HG03558 (cell line): Measurements from ENCODE around the gene SORCS2.

ENCODE experiments used
- ATAC-seq: cut with Tn5 transposase; IDR thresholded peaks from one replicate; pipeline ENCODE4 v1.9.1; 2021; ENCODE audit warnings: moderate number of reproducible peaks; ENCODE audit not compliant: unreplicated experiment; ENCODE audit errors: extremely low read depth

The SORCS2 gene

GRCh38 chr4:7260569-7260968 lies 68.2 kb downstream of the SORCS2 start:
- ATAC-seq: no peak

- ATAC-seq: no peak
Observed at GRCh38 chr4:7261087-7261486, 68.7 kb downstream of the SORCS2 start.

GRCh38 chr4:7261536-7261935 lies 69.2 kb downstream of the SORCS2 start:
- no peak for ATAC-seq

GRCh38 chr4:7262134-7262533 lies 69.8 kb downstream of the SORCS2 start:
- no peak for ATAC-seq

GRCh38 chr4:7263166-7263565 lies 70.8 kb downstream of the SORCS2 start:
- no peak for ATAC-seq

- ATAC-seq: no peak
Observed at GRCh38 chr4:7264694-7265093, 72.4 kb downstream of the SORCS2 start.

DNA sequence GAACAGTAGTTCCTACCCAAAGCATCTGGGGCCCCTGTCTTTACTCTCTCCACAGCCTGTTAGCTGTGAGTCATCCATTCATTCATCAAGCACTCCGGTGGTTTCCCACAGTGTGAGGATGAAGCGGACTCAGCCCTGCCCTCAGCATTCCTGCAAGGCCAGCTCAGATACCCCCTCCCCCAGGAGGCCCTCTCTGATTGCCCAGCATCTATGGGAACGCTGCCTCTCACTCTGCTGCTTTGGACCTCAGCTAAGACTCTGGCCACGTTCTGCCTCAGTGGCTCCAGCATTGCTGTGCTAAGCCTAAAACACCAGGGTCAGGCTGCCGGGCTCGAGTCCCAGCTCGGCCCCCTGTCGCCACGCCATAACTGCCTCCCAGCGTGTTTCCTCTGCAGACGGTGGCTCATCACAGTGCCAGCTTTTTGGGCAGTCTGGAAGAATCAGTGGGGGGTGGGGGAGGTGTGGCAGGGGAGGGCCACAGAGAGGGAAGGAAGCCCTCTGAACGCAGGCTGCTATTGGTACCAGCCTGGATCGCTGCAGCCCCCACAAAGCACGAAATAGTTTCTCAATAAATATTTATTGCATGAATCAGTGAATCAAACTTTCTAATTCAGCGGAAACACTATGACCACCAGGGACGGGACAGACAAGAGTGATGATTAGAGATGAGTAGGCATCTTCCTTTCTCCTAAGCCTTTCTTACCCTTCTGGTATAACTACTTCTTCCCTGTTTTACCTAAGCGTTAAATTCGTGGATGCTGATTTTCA lies 74.4 kb downstream of the SORCS2 start:
- no peak for ATAC-seq

DNA sequence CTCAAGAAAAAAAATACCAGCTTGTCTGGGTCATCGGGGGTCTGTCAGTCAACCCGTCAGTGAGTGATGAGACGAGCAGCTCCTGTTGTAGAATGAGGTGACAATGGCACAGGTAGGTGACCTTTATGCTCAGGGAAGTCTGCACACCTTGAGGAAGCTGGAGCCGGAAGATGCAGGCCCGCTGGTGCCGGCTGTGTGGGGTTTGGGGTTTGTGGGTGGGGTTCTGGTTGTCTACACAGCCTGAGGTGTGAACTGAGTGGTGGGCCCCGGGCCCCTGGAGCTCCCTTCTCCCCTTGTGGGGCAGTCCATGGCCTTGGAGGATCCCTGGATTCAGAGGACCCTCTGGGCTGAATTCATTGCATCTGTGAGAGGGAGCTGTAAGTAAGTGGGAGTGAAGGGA lies 75.5 kb downstream of the SORCS2 start:
- ATAC-seq: no peak

- ATAC-seq: no peak
Observed at GRCh38 chr4:7268941-7269340, 76.6 kb downstream of the SORCS2 start.

GRCh38 chr4:7270121-7270520 lies 77.8 kb downstream of the SORCS2 start:
- no peak for ATAC-seq

GRCh38 chr4:7272404-7272803 lies 80.1 kb downstream of the SORCS2 start:
- no peak for ATAC-seq

- ATAC-seq: no peak
Observed at GRCh38 chr4:7273738-7274297, 81.5 kb downstream of the SORCS2 start.

DNA sequence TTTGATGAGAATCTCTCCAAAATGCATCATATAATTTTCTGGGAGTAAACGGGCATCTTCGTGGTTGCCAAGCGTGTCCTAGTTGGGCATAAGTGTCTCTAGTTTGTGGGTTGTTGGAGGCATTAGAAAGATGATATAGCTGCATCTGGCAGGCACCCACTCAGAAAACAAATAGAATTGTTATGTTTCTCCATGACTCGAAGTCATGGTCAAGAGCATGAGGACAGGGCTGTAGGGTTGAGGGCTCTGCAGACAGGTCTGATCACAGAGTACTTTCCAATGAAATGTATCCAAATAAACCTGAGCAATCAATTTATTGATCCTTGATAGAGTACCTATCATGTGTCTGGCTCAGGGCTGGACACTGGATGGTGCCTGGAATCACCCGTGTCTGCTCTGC lies 82.7 kb downstream of the SORCS2 start:
- no peak for ATAC-seq

GRCh38 chr4:7275490-7276154 lies 83.3 kb downstream of the SORCS2 start:
- ATAC-seq: no peak

DNA sequence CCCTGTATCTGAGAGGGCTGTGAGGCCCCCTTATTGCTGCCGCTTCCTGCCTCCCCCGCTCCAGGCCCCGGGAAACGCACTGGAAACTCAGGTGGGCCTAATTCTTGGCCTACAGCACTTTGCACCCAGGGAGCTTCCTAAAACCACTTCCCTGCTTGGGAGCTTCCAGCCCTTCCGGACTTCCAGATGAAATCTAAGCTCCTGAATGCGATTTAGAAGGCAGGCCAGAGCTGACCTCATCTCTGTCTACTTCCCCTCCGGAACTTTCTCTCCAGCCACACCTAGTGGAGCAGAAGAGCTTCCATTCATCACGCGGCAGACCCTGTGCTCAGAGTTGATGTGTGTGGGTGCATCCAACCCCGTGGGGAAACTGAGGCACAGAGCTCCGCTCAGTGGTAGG lies 84.2 kb downstream of the SORCS2 start:
- ATAC-seq: no peak

- ATAC-seq: no peak
Observed at GRCh38 chr4:7278071-7278765, 85.9 kb downstream of the SORCS2 start.

DNA sequence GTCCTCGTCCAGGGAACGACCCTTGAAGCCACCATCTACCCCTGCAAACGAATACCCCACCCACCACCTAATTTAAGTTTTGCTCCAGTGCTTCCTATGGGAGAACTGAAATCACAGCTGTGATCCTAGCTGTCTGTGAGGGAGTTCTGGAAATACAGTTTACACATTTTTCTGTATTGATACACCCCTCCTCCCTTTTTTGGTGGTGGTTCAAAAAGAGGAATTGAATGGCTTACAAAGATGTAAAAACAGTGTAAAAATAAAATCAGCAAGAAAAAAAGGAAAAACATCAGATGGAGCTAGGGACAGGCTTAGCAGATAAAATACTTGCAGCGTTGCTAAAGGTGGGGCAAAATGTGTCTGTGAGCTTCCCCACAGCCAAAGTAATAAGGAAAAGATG lies 86.6 kb downstream of the SORCS2 start:
- ATAC-seq: no peak

DNA sequence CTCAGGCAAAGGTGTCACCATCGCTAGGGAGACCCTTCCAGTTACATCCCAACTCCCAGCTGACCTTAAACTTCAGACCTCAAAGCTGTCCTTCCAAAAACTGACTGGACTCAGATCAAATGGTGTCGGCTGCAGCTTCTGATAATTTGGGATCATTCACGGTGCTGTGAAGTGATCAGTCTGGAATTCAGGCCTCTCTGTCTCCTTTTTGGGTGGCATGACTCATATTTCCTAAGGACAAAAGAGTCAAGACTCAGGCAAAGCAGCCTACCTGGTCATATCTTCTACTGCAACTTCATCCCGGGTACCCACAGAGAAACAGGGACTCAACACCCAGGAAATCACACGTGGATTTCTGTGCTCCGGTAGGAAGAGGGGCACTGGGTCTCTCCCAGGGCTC lies 87.6 kb downstream of the SORCS2 start:
- no peak for ATAC-seq

GRCh38 chr4:7280926-7281690 lies 88.8 kb downstream of the SORCS2 start:
- ATAC-seq: no peak
